Measurements from ENCODE around the gene MRPS5. TPM values are rescaled to one million over a fixed set of nuclear protein-coding genes. Genes with fewer than 3 reads are reported as not detected.

Gene MRPS5
- total and polyA plus RNA-seq, 2 experiments from 2014 or later: 73.5 to 116 TPM

- no peaks in the 10 kb centered on the region for H3K36me3 ChIP-seq
- H3K4me3 ChIP-seq: no peak overlapping the region
- DNase-seq (ENCODE audit: low read depth in 1 of 2, low spot score in 1 of 2): no peak
- TF ChIP-seq, protein P1, sequence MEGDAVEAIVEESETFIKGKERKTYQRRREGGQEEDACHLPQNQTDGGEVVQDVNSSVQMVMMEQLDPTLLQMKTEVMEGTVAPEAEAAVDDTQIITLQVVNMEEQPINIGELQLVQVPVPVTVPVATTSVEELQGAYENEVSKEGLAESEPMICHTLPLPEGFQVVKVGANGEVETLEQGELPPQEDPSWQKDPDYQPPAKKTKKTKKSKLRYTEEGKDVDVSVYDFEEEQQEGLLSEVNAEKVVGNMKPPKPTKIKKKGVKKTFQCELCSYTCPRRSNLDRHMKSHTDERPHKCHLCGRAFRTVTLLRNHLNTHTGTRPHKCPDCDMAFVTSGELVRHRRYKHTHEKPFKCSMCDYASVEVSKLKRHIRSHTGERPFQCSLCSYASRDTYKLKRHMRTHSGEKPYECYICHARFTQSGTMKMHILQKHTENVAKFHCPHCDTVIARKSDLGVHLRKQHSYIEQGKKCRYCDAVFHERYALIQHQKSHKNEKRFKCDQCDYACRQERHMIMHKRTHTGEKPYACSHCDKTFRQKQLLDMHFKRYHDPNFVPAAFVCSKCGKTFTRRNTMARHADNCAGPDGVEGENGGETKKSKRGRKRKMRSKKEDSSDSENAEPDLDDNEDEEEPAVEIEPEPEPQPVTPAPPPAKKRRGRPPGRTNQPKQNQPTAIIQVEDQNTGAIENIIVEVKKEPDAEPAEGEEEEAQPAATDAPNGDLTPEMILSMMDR (IDR thresholded peaks at IDR 0.05; ENCODE audit: low read depth, low read length): no peak
- H3K9me3 ChIP-seq (ENCODE audit: low read depth): no peaks in the 10 kb centered on the region
- H3K27me3 ChIP-seq: peaks cover 17% of the 10 kb centered on the region
- H3K27ac ChIP-seq: no peak overlapping the region
- no peaks in the 10 kb centered on the region for H3K4me1 ChIP-seq (ENCODE audit: low read depth)
These were observed 67.6 kb downstream of the MRPS5 start for GRCh38 chr2:95054016-95054415.

DNA sequence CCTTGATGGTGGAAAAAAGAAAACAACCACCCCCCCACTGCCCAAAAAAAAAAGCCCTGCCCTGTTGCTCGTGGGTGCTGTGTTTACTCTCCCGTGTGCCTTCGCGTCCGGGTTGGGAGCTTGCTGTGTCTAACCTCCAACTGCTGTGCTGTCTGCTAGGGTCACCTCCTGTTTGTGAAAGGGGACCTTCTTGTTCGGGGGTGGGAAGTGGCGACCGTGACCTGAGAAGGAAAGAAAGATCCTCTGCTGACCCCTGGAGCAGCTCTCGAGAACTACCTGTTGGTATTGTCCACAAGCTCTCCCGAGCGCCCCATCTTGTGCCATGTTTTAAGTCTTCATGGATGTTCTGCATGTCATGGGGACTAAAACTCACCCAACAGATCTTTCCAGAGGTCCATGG lies 68.1 kb downstream of the MRPS5 start:
- H3K9me3 ChIP-seq (ENCODE audit: low read depth): no peaks in the 10 kb centered on the region
- H3K4me1 ChIP-seq (ENCODE audit: low read depth): no peaks in the 10 kb centered on the region
- no peak overlapping the region for H3K27ac ChIP-seq
- no peak overlapping the region for H3K4me3 ChIP-seq
- TF ChIP-seq, protein P1 (IDR thresholded peaks at IDR 0.05; ENCODE audit: low read depth, low read length): no peak
- peaks cover 17% of the 10 kb centered on the region for H3K27me3 ChIP-seq
- H3K36me3 ChIP-seq: no peaks in the 10 kb centered on the region
- no peak for DNase-seq (ENCODE audit: low read depth in 1 of 2, low spot score in 1 of 2)

- Histone ChIP-seq H3K36me3 (no peaks in the 10 kb centered on the region), H3K27ac (no peak overlapping the region), H3K4me1 (ENCODE audit: low read depth) (no peaks in the 10 kb centered on the region), H3K9me3 (ENCODE audit: low read depth) (no peaks in the 10 kb centered on the region), H3K27me3 (peaks cover 17% of the 10 kb centered on the region), H3K4me3 (no peak overlapping the region)
- no peak for DNase-seq (ENCODE audit: low read depth in 1 of 2, low spot score in 1 of 2)
- TF ChIP-seq, protein P1 (IDR thresholded peaks at IDR 0.05; ENCODE audit: low read depth, low read length): no peak
These were observed 68.7 kb downstream of the MRPS5 start for GRCh38 chr2:95052804-95053479.

GRCh38 chr2:95052307-95052706 lies 69.3 kb downstream of the MRPS5 start:
- DNase-seq (ENCODE audit: low read depth in 1 of 2, low spot score in 1 of 2): no peak
- no peak overlapping the region for H3K27ac ChIP-seq
- H3K4me3 ChIP-seq: no peak overlapping the region
- no peaks in the 10 kb centered on the region for H3K4me1 ChIP-seq (ENCODE audit: low read depth)
- peaks cover 17% of the 10 kb centered on the region for H3K27me3 ChIP-seq
- H3K9me3 ChIP-seq (ENCODE audit: low read depth): no peaks in the 10 kb centered on the region
- TF ChIP-seq, protein P1 (IDR thresholded peaks at IDR 0.05; ENCODE audit: low read depth, low read length): no peak
- no peaks in the 10 kb centered on the region for H3K36me3 ChIP-seq

DNA sequence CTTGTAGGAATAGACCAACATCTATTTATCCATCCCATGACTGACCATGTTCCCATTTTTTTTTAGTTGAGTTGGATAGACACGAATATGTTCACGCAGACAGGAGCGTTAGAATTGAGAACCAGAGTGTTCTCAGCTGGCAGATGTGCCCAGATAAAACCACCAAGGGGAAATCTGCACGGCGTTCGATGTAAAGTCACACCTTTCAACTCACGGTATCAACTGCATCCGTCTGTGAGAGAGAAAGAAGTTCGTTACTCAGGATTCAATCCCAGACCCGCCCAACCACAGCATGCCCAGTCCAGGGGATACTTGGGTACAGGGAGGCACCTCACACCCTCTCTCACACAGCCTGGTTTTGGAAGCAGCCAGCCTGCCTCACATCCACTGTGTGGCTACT lies 70.0 kb downstream of the MRPS5 start:
- H3K9me3 ChIP-seq (ENCODE audit: low read depth): no peaks in the 10 kb centered on the region
- TF ChIP-seq, protein P1 (IDR thresholded peaks at IDR 0.05; ENCODE audit: low read depth, low read length): no peak
- no peaks in the 10 kb centered on the region for H3K4me1 ChIP-seq (ENCODE audit: low read depth)
- no peaks in the 10 kb centered on the region for H3K36me3 ChIP-seq
- H3K27ac ChIP-seq: no peak overlapping the region
- peaks cover 17% of the 10 kb centered on the region for H3K27me3 ChIP-seq
- no peak for DNase-seq (ENCODE audit: low read depth in 1 of 2, low spot score in 1 of 2)
- no peak overlapping the region for H3K4me3 ChIP-seq

Measured in cardiac muscle cell (in vitro differentiated cells and primary cell).